Measurements from ENCODE around the gene CACNB2.

- TF ChIP-seq CTCF (IDR thresholded peaks at IDR 0.05), result no peak
- TF ChIP-seq IRF1 (CRISPR knock-in tag; IDR thresholded peaks at IDR 0.05), result no peak
- no peak for TF ChIP-seq ZBTB21 (CRISPR knock-in tag; IDR thresholded peaks at IDR 0.05; ENCODE audit: borderline replicate concordance)
- no peak for TF ChIP-seq JUN (CRISPR knock-in tag; IDR thresholded peaks at IDR 0.05)
- no peak for TF ChIP-seq RELA (CRISPR knock-in tag; IDR thresholded peaks at IDR 0.05; ENCODE audit: borderline replicate concordance)
- TF ChIP-seq USF1 (CRISPR knock-in tag; IDR thresholded peaks at IDR 0.05), result no peak
- TF ChIP-seq USF2 (CRISPR knock-in tag; IDR thresholded peaks at IDR 0.05), result no peak
Measured at GRCh38 chr10:18273039-18273438, 132.8 kb downstream of the CACNB2 start.
